GM21737 (cell line): ENCODE results near the gene TTBK2.
"Not testable (repeated sequence)": the region's sequence is repeated elsewhere in the genome, so short reads cannot be mapped to it uniquely, and the experiment has no call there.

Experiments
- ATAC-seq: cut with Tn5 transposase; IDR thresholded peaks from one replicate; pipeline ENCODE4 v1.9.1; 2021; ENCODE audit warnings: mild to moderate bottlenecking, moderate library complexity; ENCODE audit not compliant: unreplicated experiment

Gene TTBK2

GRCh38 chr15:42911058-42911592 is 9.5 kb downstream of the TTBK2 start:
- no peak for ATAC-seq

- no peak for ATAC-seq
These were observed 12.0 kb downstream of the TTBK2 start for GRCh38 chr15:42908538-42908937.

- no peak for ATAC-seq
These were observed 16.9 kb downstream of the TTBK2 start for GRCh38 chr15:42903388-42904324.

- ATAC-seq = not testable (repeated sequence)
These were observed 26.7 kb downstream of the TTBK2 start for GRCh38 chr15:42893911-42894310.

GRCh38 chr15:42891569-42891968 is 29.0 kb downstream of the TTBK2 start:
- no peak for ATAC-seq

- ATAC-seq = no peak
These were observed 30.2 kb downstream of the TTBK2 start for GRCh38 chr15:42890161-42890913.

- not testable (repeated sequence) for ATAC-seq
These were observed 33.2 kb downstream of the TTBK2 start for GRCh38 chr15:42887384-42887783.

- no peak for ATAC-seq
These were observed 40.5 kb downstream of the TTBK2 start for GRCh38 chr15:42880121-42880520.

- no peak for ATAC-seq
These were observed 41.1 kb downstream of the TTBK2 start for GRCh38 chr15:42879443-42879842.

- ATAC-seq = no peak
These were observed 44.4 kb downstream of the TTBK2 start for GRCh38 chr15:42876224-42876623.

- ATAC-seq = no peak
These were observed 51.9 kb downstream of the TTBK2 start for GRCh38 chr15:42868683-42869082.

GRCh38 chr15:42863572-42864239 is 56.9 kb downstream of the TTBK2 start:
- ATAC-seq = no peak

- ATAC-seq = no peak
These were observed 61.4 kb downstream of the TTBK2 start for GRCh38 chr15:42858999-42859789.

GRCh38 chr15:42858540-42858939 is 62.0 kb downstream of the TTBK2 start:
- no peak for ATAC-seq

- ATAC-seq = no peak
These were observed 66.0 kb downstream of the TTBK2 start for GRCh38 chr15:42854576-42854975.

GRCh38 chr15:42849836-42850235 is 70.7 kb downstream of the TTBK2 start:
- ATAC-seq = no peak

- no peak for ATAC-seq
These were observed 71.7 kb downstream of the TTBK2 start for GRCh38 chr15:42848846-42849245.

- ATAC-seq = no peak
These were observed 73.9 kb downstream of the TTBK2 start for GRCh38 chr15:42846647-42847046.

GRCh38 chr15:42845581-42845980 is 75.0 kb downstream of the TTBK2 start:
- no peak for ATAC-seq

- no peak for ATAC-seq
These were observed 76.9 kb downstream of the TTBK2 start for GRCh38 chr15:42843699-42844098.
